Body of pancreas (tissue), 4 donors: ENCODE measurements around the gene CTXND1.

Source experiments
- POLR2A ChIP-seq, 3 donors: fragments of 450-650 bp; IDR thresholded peaks; one replicate each; pipeline ENCODE4 v1.6.1; 2016; ENCODE audit warnings: antibody characterized with exemption in 3 of 3, mild to moderate bottlenecking in 2 of 3
- TF ChIP-seq, protein P1 (sequence below), 7 experiments: fragments of 450-650 bp in 4 of 7; fragments of 200-600 bp in 3 of 7; sonication (generic) in 3 of 7; IDR thresholded peaks; one replicate each; pipeline ENCODE4 v1.5.1; 2016 to 2019; ENCODE audit warnings: antibody characterized with exemption in 7 of 7

DNA sequence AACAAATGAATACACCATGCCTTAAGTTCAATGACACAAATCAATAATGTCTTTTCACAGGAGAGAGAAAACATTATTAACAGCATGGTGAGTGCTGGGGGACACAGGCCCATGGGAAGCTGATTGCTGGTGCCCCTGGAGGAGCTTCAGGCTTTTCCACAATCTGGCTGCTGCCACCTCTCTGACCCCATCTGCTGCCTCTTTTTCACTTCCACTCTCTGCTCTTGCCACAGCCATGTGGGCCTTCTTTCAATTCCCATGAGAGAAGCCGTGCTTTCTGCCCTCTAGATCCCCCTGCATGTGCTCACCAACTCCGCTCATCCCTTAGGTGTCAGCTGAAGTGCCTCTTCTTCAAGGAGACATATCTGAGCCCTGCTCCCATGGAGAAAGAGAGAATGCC, 21.0 kb upstream of the CTXND1 start:
- TF ChIP-seq, protein P1, sequence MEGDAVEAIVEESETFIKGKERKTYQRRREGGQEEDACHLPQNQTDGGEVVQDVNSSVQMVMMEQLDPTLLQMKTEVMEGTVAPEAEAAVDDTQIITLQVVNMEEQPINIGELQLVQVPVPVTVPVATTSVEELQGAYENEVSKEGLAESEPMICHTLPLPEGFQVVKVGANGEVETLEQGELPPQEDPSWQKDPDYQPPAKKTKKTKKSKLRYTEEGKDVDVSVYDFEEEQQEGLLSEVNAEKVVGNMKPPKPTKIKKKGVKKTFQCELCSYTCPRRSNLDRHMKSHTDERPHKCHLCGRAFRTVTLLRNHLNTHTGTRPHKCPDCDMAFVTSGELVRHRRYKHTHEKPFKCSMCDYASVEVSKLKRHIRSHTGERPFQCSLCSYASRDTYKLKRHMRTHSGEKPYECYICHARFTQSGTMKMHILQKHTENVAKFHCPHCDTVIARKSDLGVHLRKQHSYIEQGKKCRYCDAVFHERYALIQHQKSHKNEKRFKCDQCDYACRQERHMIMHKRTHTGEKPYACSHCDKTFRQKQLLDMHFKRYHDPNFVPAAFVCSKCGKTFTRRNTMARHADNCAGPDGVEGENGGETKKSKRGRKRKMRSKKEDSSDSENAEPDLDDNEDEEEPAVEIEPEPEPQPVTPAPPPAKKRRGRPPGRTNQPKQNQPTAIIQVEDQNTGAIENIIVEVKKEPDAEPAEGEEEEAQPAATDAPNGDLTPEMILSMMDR (IDR thresholded peaks at IDR 0.05) = no peak
- TF ChIP-seq POLR2A (IDR thresholded peaks at IDR 0.05) = no peak
